H9 (cell line): ENCODE data around the gene ADAMTS2. TPM values are rescaled to one million over a fixed set of nuclear protein-coding genes. Genes with fewer than 3 reads are reported as not detected.

Experiments used
- DNase-seq: peaks from one replicate; pipeline ENCODE4 v3.0.0-alpha.2; 2017
- H2AFZ ChIP-seq: one replicate; pipeline ENCODE4 v1.6.1; 2013; ENCODE audit warnings: mild to moderate bottlenecking, low read length, control low read depth, moderate library complexity
- H2AK5ac ChIP-seq: 2 replicates; pipeline ENCODE4 v1.6.1; 2013; ENCODE audit warnings: low read length, control low read depth, mixed read lengths; ENCODE audit not compliant: insufficient read length
- H2BK120ac ChIP-seq: one replicate; pipeline ENCODE4 v1.6.1; 2013; ENCODE audit warnings: low read depth, mild to moderate bottlenecking, low read length, control low read depth, inconsistent platforms; ENCODE audit not compliant: poor library complexity, severe bottlenecking
- H2BK12ac ChIP-seq: 2 replicates; pipeline ENCODE4 v1.6.1; 2013; ENCODE audit warnings: low read length, control low read depth, mixed read lengths, low read depth; ENCODE audit not compliant: insufficient read length
- H2BK15ac ChIP-seq: 2 replicates; pipeline ENCODE4 v1.6.1; 2013; ENCODE audit warnings: low read depth, low read length, control low read depth
- H2BK20ac ChIP-seq: one replicate; pipeline ENCODE4 v1.6.1; 2013; ENCODE audit warnings: low read depth, mild to moderate bottlenecking, low read length, control low read depth, inconsistent platforms; ENCODE audit not compliant: poor library complexity, severe bottlenecking
- H2BK5ac ChIP-seq: 2 replicates; pipeline ENCODE4 v1.6.1; 2013; ENCODE audit warnings: low read length, control low read depth, mixed read lengths; ENCODE audit not compliant: insufficient read length
- H3K14ac ChIP-seq: 2 replicates; pipeline ENCODE4 v1.6.1; 2013; ENCODE audit warnings: low read length, control low read depth; ENCODE audit not compliant: insufficient read depth
- H3K18ac ChIP-seq: 2 replicates; pipeline ENCODE4 v1.6.1; 2013; ENCODE audit warnings: low read depth, mild to moderate bottlenecking, mixed read lengths, low read length, control low read depth; ENCODE audit not compliant: insufficient read length
- H3K23ac ChIP-seq: 2 replicates; pipeline ENCODE4 v1.6.1; 2013; ENCODE audit warnings: low read length, control low read depth, mixed read lengths, low read depth; ENCODE audit not compliant: insufficient read length
- H3K23me2 ChIP-seq: 2 replicates; pipeline ENCODE4 v1.6.1; 2013; ENCODE audit warnings: low read depth, mild to moderate bottlenecking, mixed read lengths, low read length, control low read depth; ENCODE audit not compliant: insufficient read length, poor library complexity, severe bottlenecking
- H3K27ac ChIP-seq: 2 replicates; pipeline ENCODE4 v1.5.1; 2013; ENCODE audit warnings: low read length, control low read depth, mixed read lengths, low read depth; ENCODE audit not compliant: insufficient read length
- H3K27me3 ChIP-seq: 2 replicates; pipeline ENCODE4 v1.6.1; 2013; ENCODE audit warnings: low read length, control low read depth, inconsistent platforms; ENCODE audit not compliant: insufficient read depth
- H3K4ac ChIP-seq: 2 replicates; pipeline ENCODE4 v1.6.1; 2013; ENCODE audit warnings: low read depth, mild to moderate bottlenecking, control low read depth, inconsistent platforms, low read length, moderate library complexity
- H3K4me1 ChIP-seq: 2 replicates; pipeline ENCODE4 v1.6.1; 2013; ENCODE audit warnings: low read length, control low read depth, inconsistent platforms; ENCODE audit not compliant: insufficient read depth
- H3K4me2 ChIP-seq: 2 replicates; pipeline ENCODE4 v1.6.1; 2013; ENCODE audit warnings: low read length, control low read depth, mixed read lengths; ENCODE audit not compliant: insufficient read length, insufficient read depth
- H3K56ac ChIP-seq: 2 replicates; pipeline ENCODE4 v1.6.1; 2013; ENCODE audit warnings: low read depth, mild to moderate bottlenecking, mixed read lengths, low read length, control low read depth; ENCODE audit not compliant: insufficient read length
- H3K79me1 ChIP-seq: 2 replicates; pipeline ENCODE4 v1.6.1; 2013; ENCODE audit warnings: low read depth, mild to moderate bottlenecking, moderate library complexity, low read length, control low read depth, inconsistent platforms; ENCODE audit not compliant: insufficient read depth, poor library complexity, severe bottlenecking
- H3K79me2 ChIP-seq: 2 replicates; pipeline ENCODE4 v1.6.1; 2013; ENCODE audit warnings: low read length, control low read depth, inconsistent platforms; ENCODE audit not compliant: insufficient read depth
- H3K9ac ChIP-seq: 2 replicates; pipeline ENCODE4 v1.6.1; 2013; ENCODE audit warnings: low read length, control low read depth, mixed read lengths; ENCODE audit not compliant: insufficient read length; ENCODE audit errors: extremely low read depth
- H3K9me3 ChIP-seq: one replicate; pipeline ENCODE4 v1.6.1; 2013; ENCODE audit warnings: low read depth, low read length, inconsistent platforms; ENCODE audit not compliant: control insufficient read depth
- H3T11ph ChIP-seq: one replicate; pipeline ENCODE4 v1.6.1; 2013; ENCODE audit warnings: mild to moderate bottlenecking, low read length, control low read depth, inconsistent platforms
- H4K20me1 ChIP-seq: one replicate; pipeline ENCODE4 v1.6.1; 2013; ENCODE audit not compliant: control insufficient read depth, insufficient read length, insufficient read depth
- H4K5ac ChIP-seq: 2 replicates; pipeline ENCODE4 v1.6.1; 2013; ENCODE audit warnings: low read depth, mild to moderate bottlenecking, mixed read lengths, low read length, control low read depth; ENCODE audit not compliant: insufficient read length
- H4K8ac ChIP-seq: replicated peaks from 2 replicates; pipeline ENCODE4 v1.6.1; 2013; ENCODE audit warnings: low read length, control low read depth, mixed read lengths, low read depth; ENCODE audit not compliant: insufficient read length
- H4K91ac ChIP-seq: 2 replicates; pipeline ENCODE4 v1.6.1; 2013; ENCODE audit warnings: low read depth, mild to moderate bottlenecking, moderate library complexity, mixed read lengths, low read length, control low read depth; ENCODE audit not compliant: insufficient read length
- H3K27ac Mint-ChIP-seq, 3 experiments: 2 replicates in 2 of 3; 3 replicates in 1 of 3; pipeline ENCODE4 v1.8.0; 2020 to 2021; ENCODE audit warnings: mixed read lengths in 3 of 3, mild to moderate bottlenecking in 1 of 3, moderate library complexity in 1 of 3
- H3K27me3 Mint-ChIP-seq: 2 replicates; pipeline ENCODE4 v1.8.0; 2021; ENCODE audit warnings: low read depth, mild to moderate bottlenecking, moderate library complexity, mixed read lengths
- H3K36me3 Mint-ChIP-seq, 3 experiments: 2 replicates in 2 of 3; 3 replicates in 1 of 3; pipeline ENCODE4 v1.8.0; 2020 to 2021; ENCODE audit warnings: low read depth in 3 of 3, mixed read lengths in 3 of 3; ENCODE audit not compliant: insufficient read depth in 1 of 3
- H3K4me1 Mint-ChIP-seq, 2 experiments: 2 replicates each; pipeline ENCODE4 v1.8.0; 2020; ENCODE audit warnings: mixed read lengths in 2 of 2
- H3K4me3 Mint-ChIP-seq, 2 experiments: 2 replicates in 1 of 2; 3 replicates in 1 of 2; pipeline ENCODE4 v1.8.0; 2020 to 2021; ENCODE audit warnings: mild to moderate bottlenecking in 2 of 2, mixed read lengths in 2 of 2, moderate library complexity in 1 of 2
- H3K9me3 Mint-ChIP-seq, 2 experiments: 2 replicates in 1 of 2; 3 replicates in 1 of 2; pipeline ENCODE4 v1.8.0; 2020; ENCODE audit warnings: mild to moderate bottlenecking in 2 of 2, mixed read lengths in 2 of 2, moderate library complexity in 1 of 2
- CTCF ChIP-seq: fragments of 200-600 bp; sonication (generic); conservative IDR thresholded peaks from 3 replicates; pipeline ENCODE4 v1.8.0; 2021; ENCODE audit warnings: antibody characterized with exemption, mild to moderate bottlenecking
- WGBS: extraction: QIAGEN DNeasy Blood & Tissue Kit; methylation state at CpG from one replicate; pipeline ENCODE4 v1.1.7; 2013; ENCODE audit warnings: missing lambda C conversion rate, low lambda C conversion rate, mixed read lengths; ENCODE audit not compliant: insufficient read length; ENCODE audit errors: extremely low coverage; 5-methylcytosine and 5-hydroxymethylcytosine counted together
- total RNA-seq: library from RNA; stranded (reverse); gene quantifications from 2 replicates; pipeline ENCODE4 v1.2.1, GENCODE V29; 2021

ADAMTS2 gene
- total RNA-seq, 1 experiment from 2014 or later: 5.4 TPM

GRCh38 chr5:179301376-179301775, 43.9 kb downstream of the ADAMTS2 start:
- no peaks in the 10 kb centered on the region for H3K79me1 ChIP-seq
- H2BK120ac ChIP-seq: no peak overlapping the region
- H2BK5ac ChIP-seq: no peak overlapping the region
- H3T11ph ChIP-seq: no peak overlapping the region
- no peak overlapping the region for H3K4me3 Mint-ChIP-seq
- H3K23me2 ChIP-seq: no peaks in the 10 kb centered on the region
- H3K9me3 Mint-ChIP-seq: peaks cover 27 to 34% of the 10 kb centered on the region in 2 experiments; a peak in 4 of 5 replicates
- H3K14ac ChIP-seq: no peak overlapping the region
- no peak overlapping the region for H3K4me2 ChIP-seq
- H4K20me1 ChIP-seq: no peaks in the 10 kb centered on the region
- no peak overlapping the region for H2AFZ ChIP-seq
- 0 out of 7 replicates have a peak, but pooled peaks cover 0 to 13% (median 2%) of the 10 kb centered on the region in 3 experiments for H3K36me3 Mint-ChIP-seq
- no peak for DNase-seq
- peaks cover under 1% of the 10 kb centered on the region for H3K27me3 Mint-ChIP-seq
- H4K91ac ChIP-seq: no peak overlapping the region
- H3K4me1 ChIP-seq: no peaks in the 10 kb centered on the region
- no peak overlapping the region for H4K8ac ChIP-seq
- TF ChIP-seq CTCF: no peak
- no peak overlapping the region for H3K27ac Mint-ChIP-seq
- no peaks in the 10 kb centered on the region for H3K27me3 ChIP-seq
- no CpG with 5 or more reads among the region's 6 CpGs for WGBS
- no peak overlapping the region for H2BK20ac ChIP-seq
- no peak overlapping the region for H3K18ac ChIP-seq
- no peaks in the 10 kb centered on the region for H3K9me3 ChIP-seq
- H2BK12ac ChIP-seq: no peak overlapping the region
- no peak overlapping the region for H3K56ac ChIP-seq
- no peak overlapping the region for H4K5ac ChIP-seq
- no peak overlapping the region for H2BK15ac ChIP-seq
- no peaks in the 10 kb centered on the region for H3K79me2 ChIP-seq
- no peak overlapping the region for H3K23ac ChIP-seq
- no peak overlapping the region for H3K9ac ChIP-seq
- no peak overlapping the region for H3K27ac ChIP-seq
- no peak overlapping the region for H2AK5ac ChIP-seq
- H3K4me1 Mint-ChIP-seq: 0 out of 4 replicates have a peak, but pooled peaks cover 0 to 4% of the 10 kb centered on the region in 2 experiments
- H3K4ac ChIP-seq: no peak overlapping the region
